ENCODE data around the gene GUCY1A1. TPM values are rescaled to one million over a fixed set of nuclear protein-coding genes. Genes with fewer than 3 reads are reported as not detected.

The GUCY1A1 gene
- total RNA-seq, 1 donor from 2014 or later, result 1.5 TPM

GRCh38 chr4:155709918-155710317 is 43.3 kb downstream of the GUCY1A1 start:
- Histone ChIP-seq H3K79me2 (ENCODE audit: low read depth) (no peaks in the 10 kb centered on the region), H3K36me3 (no peaks in the 10 kb centered on the region), H3K4me3 (no peak overlapping the region), H4K20me1 (ENCODE audit: low read depth) (no peaks in the 10 kb centered on the region), H3K9me3 (ENCODE audit: low read depth) (no peaks in the 10 kb centered on the region), H3K4me1 (peaks cover 5% of the 10 kb centered on the region), H3K4me2 (no peak overlapping the region), H3K27me3 (no peaks in the 10 kb centered on the region), H3K27ac (no peak overlapping the region), H3K9ac (no peak overlapping the region), H3F3A (ENCODE audit: low read depth) (no peaks in the 10 kb centered on the region), H2AFZ (replicated peaks) (no peak overlapping the region)
- Mint-ChIP-seq H3K27ac (no peak overlapping the region), H3K4me1 (peaks cover 17% of the 10 kb centered on the region), H3K4me3 (no peak overlapping the region), H3K27me3 (ENCODE audit: insufficient read depth, low read depth) (no peaks in the 10 kb centered on the region), H3K36me3 (no peaks in the 10 kb centered on the region), H3K9me3 (no peaks in the 10 kb centered on the region)
- no peak for DNase-seq (ENCODE audit: low spot score)
- TF ChIP-seq CTCF (IDR thresholded peaks at IDR 0.05) (no peak), EZH2phosphoT487 (IDR thresholded peaks at IDR 0.05) (no peak), EZH2 (IDR thresholded peaks at IDR 0.05) (no peak)

GRCh38 chr4:155711556-155711955 is 44.9 kb downstream of the GUCY1A1 start:
- H3K27me3 ChIP-seq, result no peaks in the 10 kb centered on the region
- H2AFZ ChIP-seq (replicated peaks), result no peak overlapping the region
- no peak overlapping the region for H3K4me3 Mint-ChIP-seq
- H3K9ac ChIP-seq, result no peak overlapping the region
- H3K9me3 ChIP-seq (ENCODE audit: low read depth), result no peaks in the 10 kb centered on the region
- TF ChIP-seq CTCF (IDR thresholded peaks at IDR 0.05) (no peak), EZH2 (IDR thresholded peaks at IDR 0.05) (no peak), EZH2phosphoT487 (IDR thresholded peaks at IDR 0.05) (no peak)
- H3K36me3 Mint-ChIP-seq, result no peaks in the 10 kb centered on the region
- H3K27ac Mint-ChIP-seq, result no peak overlapping the region
- no peak overlapping the region for H3K4me3 ChIP-seq
- H3K4me1 Mint-ChIP-seq, result peaks cover 6% of the 10 kb centered on the region
- H4K20me1 ChIP-seq (ENCODE audit: low read depth), result no peaks in the 10 kb centered on the region
- H3K27ac ChIP-seq, result no peak overlapping the region
- H3K36me3 ChIP-seq, result no peaks in the 10 kb centered on the region
- no peaks in the 10 kb centered on the region for H3K9me3 Mint-ChIP-seq
- H3K79me2 ChIP-seq (ENCODE audit: low read depth), result no peaks in the 10 kb centered on the region
- H3K27me3 Mint-ChIP-seq (ENCODE audit: insufficient read depth, low read depth), result no peaks in the 10 kb centered on the region
- H3K4me1 ChIP-seq, result no peaks in the 10 kb centered on the region
- H3K4me2 ChIP-seq, result no peak overlapping the region
- no peak for DNase-seq (ENCODE audit: low spot score)
- no peaks in the 10 kb centered on the region for H3F3A ChIP-seq (ENCODE audit: low read depth)

GRCh38 chr4:155712846-155713245 is 46.2 kb downstream of the GUCY1A1 start:
- Mint-ChIP-seq H3K4me3 (no peak overlapping the region), H3K27ac (no peak overlapping the region), H3K9me3 (no peaks in the 10 kb centered on the region), H3K4me1 (no peaks in the 10 kb centered on the region), H3K36me3 (no peaks in the 10 kb centered on the region), H3K27me3 (ENCODE audit: insufficient read depth, low read depth) (no peaks in the 10 kb centered on the region)
- TF ChIP-seq EZH2 (IDR thresholded peaks at IDR 0.05), result no peak
- no peak for TF ChIP-seq CTCF (IDR thresholded peaks at IDR 0.05)
- TF ChIP-seq EZH2phosphoT487 (IDR thresholded peaks at IDR 0.05), result no peak
- Histone ChIP-seq H3K27ac (no peak overlapping the region), H3K4me2 (no peak overlapping the region), H3K79me2 (ENCODE audit: low read depth) (no peaks in the 10 kb centered on the region), H3K9me3 (ENCODE audit: low read depth) (no peaks in the 10 kb centered on the region), H3K27me3 (no peaks in the 10 kb centered on the region), H3K9ac (no peak overlapping the region), H4K20me1 (ENCODE audit: low read depth) (no peaks in the 10 kb centered on the region), H3K36me3 (no peaks in the 10 kb centered on the region), H3F3A (ENCODE audit: low read depth) (no peaks in the 10 kb centered on the region), H3K4me3 (no peak overlapping the region), H2AFZ (replicated peaks) (no peak overlapping the region), H3K4me1 (no peaks in the 10 kb centered on the region)
- DNase-seq (ENCODE audit: low spot score), result no peak
